GM21423 (cell line): ENCODE measurements around the gene MTERF4.

Experiments
- ATAC-seq: cut with Tn5 transposase; IDR thresholded peaks from one replicate; pipeline ENCODE4 v1.9.1; 2021; ENCODE audit warnings: mild to moderate bottlenecking, moderate library complexity; ENCODE audit not compliant: unreplicated experiment

MTERF4 gene

DNA sequence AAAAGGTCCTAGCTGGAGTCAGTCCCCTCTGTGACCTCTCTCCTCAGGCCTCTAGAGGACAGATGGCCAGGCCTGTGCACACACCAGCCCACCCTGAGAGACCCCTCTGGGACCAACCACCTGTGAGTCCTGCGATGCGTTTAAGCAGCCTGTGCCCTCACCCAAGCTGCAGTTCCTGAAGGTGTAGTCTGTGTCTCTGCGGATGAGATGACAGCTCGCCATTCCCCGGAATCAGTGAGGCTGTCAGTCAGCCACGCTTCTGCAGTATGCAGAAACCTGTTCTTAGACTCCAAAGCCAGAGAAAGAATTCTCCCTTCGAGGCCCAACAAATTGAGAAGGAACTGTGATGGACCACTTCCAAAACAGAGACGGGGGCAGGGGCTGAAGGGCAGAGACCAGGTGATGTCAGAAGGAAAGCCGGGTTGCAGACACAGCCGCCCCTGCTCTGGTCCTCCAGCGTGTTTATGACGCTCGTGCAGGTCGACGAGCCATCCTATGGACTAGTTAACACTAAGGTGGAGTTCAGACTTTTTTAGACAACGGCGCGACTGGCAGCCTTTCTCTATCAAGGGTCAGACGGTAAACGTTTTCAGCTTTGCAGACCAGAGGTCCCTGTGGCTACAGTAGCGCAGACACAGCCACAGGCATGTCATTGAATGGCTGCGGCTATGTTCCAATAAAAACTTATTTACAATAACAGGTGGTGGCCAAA is 10.2 kb downstream of the MTERF4 start:
- ATAC-seq: no peak

DNA sequence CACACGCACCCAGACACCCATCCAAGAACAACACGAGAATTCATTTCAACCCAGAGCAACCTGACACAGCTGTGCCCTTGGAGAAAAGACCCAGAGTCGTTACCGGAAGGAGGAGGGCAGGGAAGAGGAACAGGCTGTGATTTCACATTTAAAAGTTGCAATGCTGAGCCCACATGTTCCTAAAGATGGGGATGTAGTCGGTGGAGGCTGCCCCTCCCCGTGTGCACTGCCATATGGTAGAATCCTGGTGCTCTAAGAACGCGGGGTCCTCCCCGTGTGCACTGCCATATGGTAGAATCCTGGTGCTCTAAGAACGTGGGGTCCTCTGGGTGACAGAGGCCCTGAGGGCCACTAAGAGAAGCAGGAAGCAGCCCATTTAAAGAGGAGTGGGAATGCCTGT is 10.9 kb downstream of the MTERF4 start:
- ATAC-seq: no peak

- ATAC-seq: no peak
Observed at GRCh38 chr2:241088791-241089732, 13.0 kb downstream of the MTERF4 start.

DNA sequence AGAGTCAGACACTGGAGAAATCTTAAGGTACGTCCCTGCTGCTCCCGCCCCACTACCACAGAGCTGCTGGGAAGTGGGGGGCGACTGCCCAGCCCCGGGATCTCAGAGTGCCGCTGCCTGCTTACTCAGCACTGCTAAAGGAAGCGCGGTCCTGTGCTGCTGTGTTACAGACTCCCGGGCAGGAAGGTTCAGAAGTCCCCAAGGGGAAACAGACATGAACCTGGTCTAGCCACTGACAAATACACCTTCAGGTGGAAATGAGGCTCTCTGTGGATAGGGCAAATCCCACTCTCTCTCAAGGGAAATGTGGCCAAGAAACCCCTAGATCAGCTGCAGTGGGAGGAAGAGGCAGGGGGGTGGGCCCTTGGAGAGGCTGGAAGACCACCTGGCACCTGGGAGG is 13.7 kb downstream of the MTERF4 start:
- no peak for ATAC-seq

GRCh38 chr2:241087420-241088268 is 14.4 kb downstream of the MTERF4 start:
- ATAC-seq: no peak

DNA sequence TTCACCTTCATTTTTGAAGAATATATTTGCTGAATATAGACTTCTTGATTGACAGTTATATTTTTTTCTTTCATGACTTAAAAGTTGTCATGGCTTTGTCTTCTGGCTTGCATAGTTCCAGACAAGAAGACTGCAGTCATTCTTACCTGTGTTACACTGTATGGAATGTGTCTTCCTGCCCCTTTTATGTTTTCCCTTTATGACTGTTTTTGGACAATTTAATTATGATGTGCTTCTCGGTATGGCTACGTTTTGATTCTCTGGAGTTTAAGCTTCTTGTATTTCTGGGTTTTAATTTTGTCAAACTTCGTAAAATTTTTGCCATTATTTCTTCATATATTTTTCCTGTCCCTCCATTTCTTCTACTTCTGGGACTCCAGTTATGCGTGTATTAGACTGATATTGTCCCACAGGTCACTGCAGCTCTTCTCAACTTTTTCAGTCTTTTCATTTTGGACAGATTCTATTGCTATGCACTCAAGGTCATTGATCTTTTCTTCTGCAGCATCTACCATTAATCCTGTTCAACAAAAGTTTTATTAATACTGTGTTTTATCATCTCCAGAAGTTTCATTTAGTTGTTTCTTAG is 17.1 kb downstream of the MTERF4 start:
- ATAC-seq: no peak

DNA sequence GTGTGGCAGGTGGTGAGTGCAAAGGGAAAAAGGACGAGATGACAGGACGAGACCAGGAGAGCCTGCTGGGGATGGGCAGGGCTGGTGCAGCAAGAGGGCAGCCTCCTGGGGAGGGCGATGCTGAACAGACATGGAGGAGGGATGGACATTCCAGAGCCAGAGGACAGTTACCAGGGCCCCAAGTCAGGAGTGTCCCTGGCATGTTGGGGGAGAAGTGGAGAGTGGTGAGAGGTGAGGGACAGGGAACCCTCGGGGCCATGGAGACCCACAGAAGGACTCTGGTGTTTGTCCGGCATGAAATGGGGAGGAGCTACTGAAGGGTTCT is 19.0 kb downstream of the MTERF4 start:
- no peak for ATAC-seq

DNA sequence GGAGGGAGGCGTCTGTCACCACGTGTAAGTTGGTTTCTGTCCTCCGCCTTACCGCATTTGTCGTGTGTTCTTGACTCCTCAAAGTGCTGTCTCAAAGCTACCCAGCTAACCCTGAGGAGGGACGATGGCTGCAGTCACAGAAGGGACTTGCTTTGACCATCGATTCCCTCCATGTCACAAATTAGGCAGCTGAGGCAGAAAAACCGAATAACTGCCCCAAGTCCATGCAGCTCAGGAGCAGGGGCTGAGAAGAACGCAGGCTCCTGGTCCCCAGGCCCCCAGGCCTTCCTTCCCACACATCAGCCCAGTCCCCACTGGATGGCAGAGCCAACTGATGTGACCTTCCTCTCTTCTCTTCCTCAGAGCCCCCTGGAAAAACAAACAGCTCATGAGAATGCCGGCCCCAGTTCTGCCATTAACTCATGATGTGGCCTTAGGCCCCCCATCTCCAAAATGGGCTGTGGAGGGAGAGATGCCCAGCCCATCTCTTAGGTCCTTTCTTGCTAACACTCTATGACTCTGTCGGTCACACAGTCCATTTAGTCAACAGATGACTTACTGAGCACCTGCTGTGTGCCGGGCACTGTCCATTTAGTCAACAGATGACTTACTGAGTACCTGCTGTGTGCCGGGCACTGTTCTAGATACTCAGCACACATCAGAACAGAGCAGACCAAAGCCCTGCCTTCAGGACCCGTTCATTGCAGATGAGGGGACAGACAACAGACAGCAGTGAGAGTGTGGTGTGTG is 19.6 kb downstream of the MTERF4 start:
- no peak for ATAC-seq

DNA sequence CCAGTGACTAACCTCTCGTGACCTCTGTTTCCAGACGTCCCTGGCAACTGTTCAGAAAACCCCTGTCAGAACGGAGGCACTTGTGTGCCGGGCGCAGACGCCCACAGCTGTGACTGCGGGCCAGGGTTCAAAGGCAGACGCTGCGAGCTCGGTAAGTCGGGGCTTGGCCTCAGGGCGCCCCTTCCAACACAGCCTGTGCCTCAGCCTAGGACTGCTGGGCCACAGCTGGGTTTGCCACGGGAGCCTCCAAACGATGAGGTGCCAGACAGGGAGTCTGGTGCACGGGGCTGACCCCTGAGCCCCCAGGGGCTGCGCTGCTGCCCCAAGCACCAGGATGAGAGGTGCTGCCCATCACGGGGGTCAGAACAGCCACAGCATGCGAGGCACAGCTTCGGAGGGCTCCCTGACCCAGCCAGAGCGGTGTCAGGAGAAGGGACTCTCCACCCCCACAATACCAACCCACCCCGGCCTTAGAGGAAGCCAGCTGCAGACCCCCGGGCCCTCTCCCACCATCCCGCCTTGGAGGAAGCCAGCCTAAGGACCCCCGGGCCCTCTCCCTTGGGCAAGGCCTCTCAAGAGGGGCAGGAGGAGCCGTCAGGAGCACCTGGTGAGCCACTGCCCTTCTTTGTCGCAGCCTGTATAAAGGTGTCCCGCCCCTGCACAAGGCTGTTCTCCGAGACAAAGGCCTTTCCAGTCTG is 20.3 kb downstream of the MTERF4 start:
- ATAC-seq: no peak

GRCh38 chr2:241081190-241081642 is 20.9 kb downstream of the MTERF4 start:
- no peak for ATAC-seq

GRCh38 chr2:241080405-241081189 is 21.5 kb downstream of the MTERF4 start:
- ATAC-seq: no peak

- no peak for ATAC-seq
Observed at GRCh38 chr2:241074901-241075540, 27.1 kb downstream of the MTERF4 start.

DNA sequence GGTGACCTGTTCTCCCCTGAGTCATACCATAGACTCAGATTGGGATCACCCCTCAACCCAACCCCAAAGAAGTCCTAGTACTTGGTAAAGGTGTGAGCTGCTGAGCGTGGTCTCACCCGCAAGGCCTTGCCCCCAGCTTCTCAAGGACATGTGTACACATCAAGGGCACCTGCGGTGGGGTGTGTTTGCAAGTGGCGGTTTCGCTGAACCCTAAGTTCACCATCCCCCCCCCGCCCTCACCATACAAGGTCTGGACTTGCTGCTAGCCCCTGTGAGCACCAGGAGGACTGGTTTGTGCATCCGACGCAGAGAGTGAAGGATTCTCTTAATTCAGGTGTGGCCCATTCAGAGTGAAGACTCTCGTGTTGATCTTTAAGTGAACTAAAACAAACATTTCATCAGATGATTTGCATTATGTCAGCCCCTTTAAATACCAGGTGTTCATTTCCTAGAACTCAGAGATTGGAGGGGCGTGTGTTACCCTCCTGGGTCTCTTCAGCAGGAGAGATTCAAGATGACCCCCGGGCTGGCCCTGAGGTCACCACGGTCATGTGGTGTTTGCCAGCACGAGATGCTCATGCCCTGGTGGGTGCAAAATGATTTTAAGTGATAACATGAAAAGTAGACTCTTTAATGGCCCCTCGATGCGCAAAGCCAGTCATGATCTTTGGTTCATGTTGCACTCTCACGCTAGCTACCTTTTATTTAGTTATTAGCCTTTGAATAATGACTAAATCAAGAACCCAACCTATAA is 27.8 kb downstream of the MTERF4 start:
- no peak for ATAC-seq

- ATAC-seq: no peak
Observed at GRCh38 chr2:241073166-241074064, 28.7 kb downstream of the MTERF4 start.

GRCh38 chr2:241072553-241073165 is 29.4 kb downstream of the MTERF4 start:
- ATAC-seq: no peak

- ATAC-seq: no peak
Observed at GRCh38 chr2:241072151-241072550, 29.9 kb downstream of the MTERF4 start.
